K562 (cell line): ENCODE data around the gene DNAJB11. TPM values are rescaled to one million over a fixed set of nuclear protein-coding genes. Genes with fewer than 3 reads are reported as not detected.

Experiments
- CEBPG ChIP-seq, 3 experiments: fragments of 200-800 bp in 1 of 3; sonication (Bioruptor generic) in 1 of 3; sonication (generic) in 1 of 3; formaldehyde crosslinking in 1 of 3; IDR thresholded peaks in 2 of 3; conservative IDR thresholded peaks in 1 of 3; 2 replicates each; pipeline versions ENCODE4 v1.6.1 to v1.8.0; 2016 to 2022; ENCODE audit warnings: missing compliant biosample characterization in 2 of 3, missing genetic modification characterization in 2 of 3, mild to moderate bottlenecking in 1 of 3, missing genetic modification reagents in 1 of 3
- ILF3 ChIP-seq: fragments of 450-650 bp; IDR thresholded peaks from 2 replicates; pipeline ENCODE4 v1.6.1; 2018; ENCODE audit warnings: antibody characterized with exemption, mild to moderate bottlenecking, moderate library complexity, borderline replicate concordance
- NFIX ChIP-seq: fragments of 250-450 bp; sonication (Bioruptor Pico); IDR thresholded peaks from 2 replicates; pipeline ENCODE4 v1.4.0; 2020; ENCODE audit warnings: low read depth, mild to moderate bottlenecking, moderate library complexity
- NFXL1 ChIP-seq: fragments of 450-650 bp; formaldehyde crosslinking; IDR thresholded peaks from 2 replicates; pipeline ENCODE4 v1.4.0; 2021; ENCODE audit warnings: mild to moderate bottlenecking
- POLR2AphosphoS5 ChIP-seq: IDR thresholded peaks from 2 replicates; pipeline ENCODE4 v1.6.1; 2011; ENCODE audit warnings: mild to moderate bottlenecking, low read depth, low read length, moderate library complexity; ENCODE audit not compliant: control insufficient read depth, insufficient read depth
- PRMT5 ChIP-seq: sonication (generic); formaldehyde crosslinking; IDR thresholded peaks from 2 replicates; pipeline ENCODE4 v1.5.0; 2020; ENCODE audit warnings: missing genetic modification reagents
- PRPF4 ChIP-seq: fragments of 200-400 bp; formaldehyde crosslinking; IDR thresholded peaks from one replicate; pipeline ENCODE4 v1.6.1; 2017; ENCODE audit warnings: low read length, low read depth, mild to moderate bottlenecking; ENCODE audit not compliant: insufficient read depth, poor library complexity, severe bottlenecking
- SP1 ChIP-seq: sonication (generic); formaldehyde crosslinking; IDR thresholded peaks from 2 replicates; pipeline ENCODE4 v1.8.1; 2022; ENCODE audit warnings: mild to moderate bottlenecking, missing genetic modification reagents
- STAT5A ChIP-seq: IDR thresholded peaks from 2 replicates; pipeline ENCODE4 v1.6.1; 2012; ENCODE audit warnings: low read length, inconsistent platforms, borderline replicate concordance
- TARDBP ChIP-seq: fragments of 450-650 bp; IDR thresholded peaks from 2 replicates; pipeline ENCODE4 v1.6.1; 2016
- TSC22D4 ChIP-seq: fragments of 450-650 bp; IDR thresholded peaks from 2 replicates; pipeline ENCODE4 v1.6.1; 2016; ENCODE audit warnings: missing genetic modification characterization, missing biosample characterization, control low read depth
- ZBTB33 ChIP-seq: sonication (generic); formaldehyde crosslinking; IDR thresholded peaks from 2 replicates; pipeline ENCODE4 v1.8.1; 2023; ENCODE audit warnings: mild to moderate bottlenecking, missing genetic modification reagents
- ZNF551 ChIP-seq: fragments of 250-450 bp; sonication (Bioruptor Pico); IDR thresholded peaks from 2 replicates; pipeline ENCODE4 v1.5.0; 2021; ENCODE audit warnings: mild to moderate bottlenecking, moderate library complexity
- ZNF589 ChIP-seq: fragments of 200-800 bp; sonication (Bioruptor generic); IDR thresholded peaks from 2 replicates; pipeline ENCODE4 v1.6.1; 2016; ENCODE audit warnings: low read depth, missing genetic modification characterization, missing compliant biosample characterization
- ZZZ3 ChIP-seq: fragments of 450-650 bp; IDR thresholded peaks from 2 replicates; pipeline ENCODE4 v1.6.1; 2016; ENCODE audit warnings: antibody characterized with exemption, mild to moderate bottlenecking, moderate library complexity
- polyA plus RNA-seq, 8 experiments: library from polyadenylated mRNA; depleted of rRNA in 4 of 8; stranded (reverse) in 5 of 8; unstranded in 3 of 8; fragments of >200 nt; fragmentation: Nextera tagmentation in 2 of 8; fragmentation: Illumina TruSeq in 1 of 8; extraction: Ambion mirVana in 2 of 8; extraction: Trizol in 1 of 8; gene quantifications; 2 replicates each; pipeline versions ENCODE4 v1.2.1 to v1.2.3, GENCODE V29; 2011 to 2014; ENCODE audit warnings: inconsistent platforms in 1 of 8, missing spikeins in 1 of 8
- total RNA-seq, 7 experiments: library from RNA; depleted of rRNA in 6 of 7; stranded (reverse); fragments of >200 nt in 6 of 7; fragmentation: Illumina TruSeq in 2 of 7; extraction: Trizol in 2 of 7; gene quantifications; 2 replicates each; pipeline versions ENCODE4 v1.2.1 to v1.2.3, GENCODE V29; 2011 to 2021; ENCODE audit warnings: low replicate concordance in 1 of 7
- TF ChIP-seq, protein P1 (sequence below), 2 experiments: fragments of 450-650 bp; formaldehyde crosslinking in 1 of 2; IDR thresholded peaks; 2 replicates each; pipeline versions ENCODE4 v1.4.0 to v1.6.1; 2014 to 2020; ENCODE audit warnings: mild to moderate bottlenecking in 2 of 2, borderline replicate concordance in 1 of 2, low read depth in 1 of 2

The DNAJB11 gene
- total and polyA plus RNA-seq, 9 of the 15 experiments (the other 6 are each of a cell fraction or from before 2014, with no cell fraction given), result 14.8 to 74.7 (median 63.8) TPM

DNA sequence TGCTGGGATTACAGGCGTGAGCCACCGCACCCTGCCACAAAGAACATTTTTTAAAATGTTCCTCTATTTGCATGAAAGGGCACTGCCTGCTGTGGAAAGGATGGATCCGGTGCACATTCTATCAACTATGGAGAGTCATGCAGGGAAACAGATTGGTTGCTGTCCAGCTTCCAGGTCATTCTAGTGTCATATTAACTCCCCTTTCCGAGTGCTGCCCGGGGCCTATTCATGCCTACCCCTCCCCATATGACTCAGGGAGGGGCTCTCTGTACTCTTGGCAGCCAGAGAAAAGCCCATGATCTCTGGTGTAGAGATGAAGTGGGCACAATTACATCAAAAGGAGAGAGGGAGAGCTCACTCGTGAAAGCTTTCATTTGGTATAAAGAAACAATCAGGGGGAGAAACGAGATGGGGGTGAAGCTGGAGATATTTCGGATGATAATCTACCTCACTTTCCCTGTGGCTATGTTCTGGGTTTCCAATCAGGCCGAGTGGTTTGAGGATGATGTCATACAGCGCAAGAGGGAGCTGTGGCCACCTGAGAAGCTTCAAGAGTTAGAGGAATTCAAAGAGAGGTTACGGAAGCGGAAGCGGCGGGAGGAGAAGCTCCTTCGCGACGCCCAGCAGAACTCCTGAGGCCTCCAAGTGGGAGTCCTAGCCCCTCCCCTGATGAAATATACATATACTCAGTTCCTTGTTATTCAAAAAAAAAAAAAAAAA is 26.2 kb downstream of the DNAJB11 start (continued):
- TF ChIP-seq PRMT5 (CRISPR knock-in tag) (no peak), ZNF589 (CRISPR knock-in tag) (no peak), NFXL1 (no peak), ZZZ3 (no peak), SP1 (no peak), STAT5A (no peak), TSC22D4 (tag) (no peak), NFIX (CRISPR knock-in tag) (no peak), ZBTB33 (CRISPR knock-in tag) (0 out of 2 replicates have a peak, but pooled peaks have one; percentile 24), POLR2AphosphoS5 (no peak), PRPF4 (no peak), ILF3 (no peak), TARDBP (no peak), ZNF551 (no peak), CEBPG (CRISPR knock-in tag; IDR thresholded peaks at IDR 0.05) (peak; percentile 86), CEBPG (tag; conservative IDR thresholded peaks at IDR 0.05 in 1 of 2, IDR thresholded peaks at IDR 0.05 in 1 of 2) (peak; percentile 31 to 92; a peak in 3 of 4 replicates)
- TF ChIP-seq, protein P1, sequence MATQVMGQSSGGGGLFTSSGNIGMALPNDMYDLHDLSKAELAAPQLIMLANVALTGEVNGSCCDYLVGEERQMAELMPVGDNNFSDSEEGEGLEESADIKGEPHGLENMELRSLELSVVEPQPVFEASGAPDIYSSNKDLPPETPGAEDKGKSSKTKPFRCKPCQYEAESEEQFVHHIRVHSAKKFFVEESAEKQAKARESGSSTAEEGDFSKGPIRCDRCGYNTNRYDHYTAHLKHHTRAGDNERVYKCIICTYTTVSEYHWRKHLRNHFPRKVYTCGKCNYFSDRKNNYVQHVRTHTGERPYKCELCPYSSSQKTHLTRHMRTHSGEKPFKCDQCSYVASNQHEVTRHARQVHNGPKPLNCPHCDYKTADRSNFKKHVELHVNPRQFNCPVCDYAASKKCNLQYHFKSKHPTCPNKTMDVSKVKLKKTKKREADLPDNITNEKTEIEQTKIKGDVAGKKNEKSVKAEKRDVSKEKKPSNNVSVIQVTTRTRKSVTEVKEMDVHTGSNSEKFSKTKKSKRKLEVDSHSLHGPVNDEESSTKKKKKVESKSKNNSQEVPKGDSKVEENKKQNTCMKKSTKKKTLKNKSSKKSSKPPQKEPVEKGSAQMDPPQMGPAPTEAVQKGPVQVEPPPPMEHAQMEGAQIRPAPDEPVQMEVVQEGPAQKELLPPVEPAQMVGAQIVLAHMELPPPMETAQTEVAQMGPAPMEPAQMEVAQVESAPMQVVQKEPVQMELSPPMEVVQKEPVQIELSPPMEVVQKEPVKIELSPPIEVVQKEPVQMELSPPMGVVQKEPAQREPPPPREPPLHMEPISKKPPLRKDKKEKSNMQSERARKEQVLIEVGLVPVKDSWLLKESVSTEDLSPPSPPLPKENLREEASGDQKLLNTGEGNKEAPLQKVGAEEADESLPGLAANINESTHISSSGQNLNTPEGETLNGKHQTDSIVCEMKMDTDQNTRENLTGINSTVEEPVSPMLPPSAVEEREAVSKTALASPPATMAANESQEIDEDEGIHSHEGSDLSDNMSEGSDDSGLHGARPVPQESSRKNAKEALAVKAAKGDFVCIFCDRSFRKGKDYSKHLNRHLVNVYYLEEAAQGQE (IDR thresholded peaks at IDR 0.05; ENCODE audit: borderline replicate concordance), result peak; percentile 49
- TF ChIP-seq, protein P1 (CRISPR knock-in tag; IDR thresholded peaks at IDR 0.05; ENCODE audit: low read depth), result no peak
